HUDEP-2 (cell line): ENCODE measurements around the gene NUP54.

Experiments
- DNase-seq, 76 experiments: peaks; one replicate each; lab custom pipeline; 2025; ENCODE audit not compliant: unreplicated experiment in 76 of 76; lab: John Stamatoyannopoulos, UW

Gene NUP54

GRCh38 chr4:76074993-76075600, 73.1 kb downstream of the NUP54 start:
- DNase-seq: no peak

GRCh38 chr4:76074468-76074867, 73.7 kb downstream of the NUP54 start, which contains the start of gene ART3:
Gene ART3, plus strand, starts transcription at chr4:76074709. Its CDS starts 1,181 bp downstream, at chr4:76075890.
- DNase-seq: no peak

GRCh38 chr4:76072760-76073159, 75.4 kb downstream of the NUP54 start:
- no peak for DNase-seq

- DNase-seq: peak in 56 of 76 experiments; percentile 1 to 74 (median 32)
These were observed 80.4 kb downstream of the NUP54 start for GRCh38 chr4:76067652-76068286.

- no peak for DNase-seq
These were observed 81.7 kb downstream of the NUP54 start for GRCh38 chr4:76066546-76066945.
